LHCN-M2 (cell line): ENCODE data around the gene RBM10. TPM values are rescaled to one million over a fixed set of nuclear protein-coding genes. Genes with fewer than 3 reads are reported as not detected.
"Not testable (repeated sequence)": the region's sequence is repeated elsewhere in the genome, so short reads cannot be mapped to it uniquely, and the experiment has no call there.

ENCODE experiments used
- DNase-seq: peaks from one replicate; pipeline ENCODE4 v3.0.0-alpha.2; 2012; ENCODE audit warnings: low read depth
- polyA plus RNA-seq: library from polyadenylated mRNA; unstranded; fragments of >200 nt; gene quantifications from one replicate; pipeline ENCODE4 v1.2.1, GENCODE V29; 2012; ENCODE audit warnings: missing spikeins
- total RNA-seq: library from RNA; depleted of rRNA; stranded (reverse); fragments of >200 nt; gene quantifications from 2 replicates; pipeline ENCODE4 v1.2.3, GENCODE V29; 2014; rRNA removed

RBM10 gene
- total RNA-seq = 47.1 and 54.6 TPM in 2 replicates
- polyA plus RNA-seq = 30.0 TPM

GRCh38 chrX:47144626-47145394, at the start of gene RBM10, which contains the start of gene NDUFB11:
Gene RBM10 (plus strand): TSS chrX:47145221. CDS start chrX:47147482, 2,261 bp downstream.
Gene NDUFB11 (minus strand): TSS chrX:47144702. CDS start chrX:47144679, 23 bp downstream.
- peak; percentile 93 for DNase-seq

DNA sequence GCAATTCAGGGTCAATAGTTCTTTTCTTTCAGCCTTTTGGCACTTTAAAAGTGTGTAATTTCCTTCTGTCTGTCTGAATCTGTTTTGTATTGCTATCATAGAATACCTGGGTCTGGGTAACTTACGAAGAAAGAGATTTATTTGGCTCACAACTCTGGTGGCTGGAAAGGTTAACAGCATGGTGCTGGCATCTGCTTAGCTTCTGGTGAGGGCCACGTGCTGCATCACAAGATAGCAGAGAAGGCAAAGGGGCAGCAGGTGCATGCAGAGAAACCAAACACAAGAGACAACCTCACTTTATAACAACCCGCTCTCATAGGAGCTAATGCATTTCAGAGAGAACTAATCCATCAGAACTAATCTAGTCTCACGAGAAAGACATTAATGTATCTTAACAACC, 48.0 kb upstream of the RBM10 start:
- no peak for DNase-seq

DNA sequence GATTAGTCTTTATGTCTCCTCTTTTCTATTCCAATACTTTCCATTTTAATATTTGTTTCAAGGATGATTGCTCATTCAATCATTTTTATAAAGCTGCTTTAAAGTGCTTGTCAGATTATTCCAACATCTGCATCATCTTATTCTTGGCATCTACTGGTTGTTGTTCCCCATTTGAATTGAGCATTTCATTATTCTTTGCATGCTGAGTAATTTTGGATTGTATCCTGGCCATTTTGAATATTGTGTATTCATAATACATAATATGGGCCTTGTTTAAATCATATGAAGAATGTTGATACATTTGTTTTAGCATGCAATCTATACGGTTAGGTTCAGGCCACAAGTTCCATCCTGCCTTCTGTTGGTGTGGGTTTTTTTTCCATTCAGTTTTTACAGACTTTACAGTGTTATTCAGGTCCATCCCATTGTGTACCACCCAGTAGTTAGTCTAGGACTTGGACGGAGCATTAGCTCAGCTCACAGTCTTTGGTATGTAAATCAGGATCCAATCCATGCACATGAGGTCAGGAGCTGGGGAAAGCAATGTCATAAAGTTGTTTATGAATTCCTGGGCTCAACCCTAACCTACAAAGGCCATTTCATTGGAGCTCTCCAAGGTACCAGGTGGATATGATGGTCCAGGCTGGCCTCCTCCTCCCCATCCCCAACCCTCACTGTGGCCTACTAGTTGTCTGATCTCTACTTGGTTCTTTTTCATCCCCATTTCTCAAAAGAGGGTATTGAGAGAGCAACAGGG, 46.5 kb upstream of the RBM10 start:
- no peak for DNase-seq

DNA sequence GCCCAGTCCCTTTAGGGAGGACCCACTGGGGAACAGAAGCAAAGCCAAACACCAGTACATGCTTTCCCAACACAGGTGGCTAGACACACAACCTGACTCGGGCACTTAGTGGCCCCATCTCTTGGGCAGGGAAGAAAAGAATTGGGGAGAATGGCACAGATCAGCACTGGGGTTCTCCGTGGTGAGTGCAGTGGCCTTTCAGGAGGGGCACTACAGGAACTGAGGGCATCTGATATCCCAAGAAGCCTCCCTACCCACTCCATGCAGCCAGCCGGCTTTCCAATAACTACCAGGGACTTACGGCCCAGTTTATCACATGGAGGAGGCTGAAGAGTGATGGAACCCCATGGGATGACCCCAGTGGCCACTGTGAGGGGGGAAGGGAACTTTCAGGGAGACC, 43.8 kb upstream of the RBM10 start:
- DNase-seq = no peak

GRCh38 chrX:47110936-47111615, 33.9 kb upstream of the RBM10 start:
- DNase-seq = not testable (repeated sequence)

- DNase-seq = no peak
Observed at GRCh38 chrX:47112316-47112954, 32.6 kb upstream of the RBM10 start.

- DNase-seq = not testable (repeated sequence)
Observed at GRCh38 chrX:47116551-47117110, 28.4 kb upstream of the RBM10 start.

GRCh38 chrX:47124466-47124865, 20.6 kb upstream of the RBM10 start:
- DNase-seq = not testable (repeated sequence)

GRCh38 chrX:47129157-47129898, 15.7 kb upstream of the RBM10 start:
- DNase-seq = peak; percentile 95

GRCh38 chrX:47129899-47130358, 15.1 kb upstream of the RBM10 start:
- no peak for DNase-seq

DNA sequence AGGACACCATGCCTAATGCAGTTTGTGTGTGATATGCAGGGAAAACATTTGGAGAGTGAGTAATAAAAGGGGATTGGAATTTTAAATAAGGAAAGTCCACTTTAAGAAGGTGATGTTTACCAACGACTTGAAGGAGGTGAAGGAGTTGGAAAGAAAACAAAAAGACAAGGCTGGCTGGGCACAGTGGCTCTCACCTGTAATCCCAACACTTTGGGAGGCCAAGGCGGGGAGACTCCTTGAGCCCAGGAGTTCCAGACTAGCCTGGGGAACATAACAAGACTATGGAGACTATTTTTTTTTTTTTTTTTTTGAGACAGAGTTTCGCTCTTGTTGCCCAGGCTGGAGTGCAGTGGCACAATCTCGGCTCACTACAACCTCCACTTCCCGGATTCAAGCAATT, 11.5 kb upstream of the RBM10 start:
- no peak for DNase-seq

GRCh38 chrX:47135650-47136049, 9.4 kb upstream of the RBM10 start:
- peak; percentile 34 for DNase-seq

GRCh38 chrX:47138171-47138570, 6.8 kb upstream of the RBM10 start:
- DNase-seq = no peak

- peak; percentile 41 for DNase-seq
Observed at GRCh38 chrX:47143894-47144625, 961 bp upstream of the RBM10 start.

DNA sequence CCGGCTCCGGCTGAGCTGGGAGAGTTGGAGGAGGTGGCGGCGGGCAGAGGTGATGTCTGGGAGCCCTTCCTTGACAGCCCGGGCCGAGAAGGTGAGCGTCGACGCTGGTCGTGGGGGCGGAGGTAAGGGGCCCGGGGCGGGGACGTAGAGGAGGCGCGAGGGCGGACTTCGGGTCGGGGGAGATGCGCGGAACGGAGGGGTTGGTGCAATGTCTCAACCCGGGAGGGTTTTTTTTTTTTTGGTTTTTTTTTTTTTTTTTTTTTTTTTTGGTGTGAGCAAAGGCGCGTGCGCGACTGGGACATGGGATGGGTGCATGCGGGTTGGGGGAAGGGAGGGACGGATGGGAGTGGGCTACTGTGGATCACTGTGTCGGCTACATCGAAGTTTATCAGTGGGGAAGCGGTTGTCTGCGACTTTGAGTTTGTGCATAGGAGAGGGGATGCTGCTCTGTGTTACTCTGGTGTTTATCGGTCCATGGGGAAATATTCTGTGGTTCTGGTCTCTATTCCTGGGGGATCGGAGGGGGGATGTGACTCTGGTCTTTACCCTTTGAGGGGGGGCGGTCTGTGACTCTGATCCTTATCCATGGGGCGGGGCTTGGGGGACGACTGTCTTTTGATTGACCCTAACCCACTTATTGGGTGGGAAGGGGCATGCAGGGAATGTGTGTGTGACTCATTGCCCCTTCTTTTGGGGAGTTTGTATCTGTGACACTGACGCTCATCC, 537 bp downstream of the RBM10 start:
- DNase-seq = no peak

DNA sequence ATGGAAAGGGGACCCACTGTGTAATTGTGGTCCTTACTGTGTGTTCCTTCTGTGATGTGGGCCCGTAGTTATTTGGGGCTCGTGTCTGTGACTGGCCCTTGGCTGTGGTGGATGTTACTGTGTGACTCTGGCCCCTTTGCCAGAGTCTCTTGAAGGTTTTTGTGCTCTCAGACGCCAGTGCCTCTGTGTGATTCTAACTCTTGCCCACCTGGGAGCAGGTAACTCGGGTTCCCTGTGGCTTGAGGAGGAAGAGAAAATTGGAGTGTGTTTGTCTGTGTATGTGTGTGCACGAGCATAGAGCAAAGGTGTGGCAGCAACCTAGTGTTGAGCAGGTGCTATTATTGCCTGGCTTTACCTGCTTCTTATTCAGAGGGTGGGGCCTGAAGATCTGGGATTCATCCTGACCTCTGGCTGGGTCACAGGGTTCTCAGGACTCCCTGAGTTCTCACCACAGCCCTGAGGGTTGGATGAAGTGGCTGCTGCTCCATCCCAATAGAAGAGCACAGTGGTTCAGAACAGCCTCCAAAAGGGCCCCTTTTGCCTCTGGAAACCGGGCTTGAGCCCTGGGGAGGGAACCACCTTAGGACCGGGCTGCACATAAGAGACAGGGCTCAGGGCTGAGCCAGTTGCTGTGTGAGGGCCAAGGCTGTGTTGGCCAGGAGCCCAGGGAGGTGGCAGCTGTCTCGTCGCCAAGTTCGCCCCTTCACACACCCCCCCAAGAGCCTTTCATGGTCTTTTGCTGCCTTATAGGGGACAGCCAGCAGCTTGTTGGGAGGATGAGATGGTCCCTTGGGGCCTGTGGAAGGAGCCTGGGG, 1.3 kb downstream of the RBM10 start:
- DNase-seq = no peak

- DNase-seq = no peak
Observed at GRCh38 chrX:47146936-47147859, 2.2 kb downstream of the RBM10 start.
